Upper lobe of left lung (tissue), 4 donors: ENCODE measurements around the gene CNNM3.

Experiments used
- CTCF ChIP-seq, 6 experiments: fragments of 450-650 bp in 4 of 6; fragments of 200-600 bp in 2 of 6; sonication (generic) in 2 of 6; IDR thresholded peaks; one replicate each; pipeline ENCODE4 v1.5.1; 2016 to 2019; ENCODE audit warnings: antibody characterized with exemption in 6 of 6
- EP300 ChIP-seq, 4 donors: sonication (generic); formaldehyde crosslinking; IDR thresholded peaks; one replicate each; pipeline ENCODE4 v1.5.1; 2017; ENCODE audit warnings: antibody characterized with exemption in 4 of 4, control low read depth in 2 of 4
- POLR2A ChIP-seq, 4 donors: fragments of 450-650 bp; IDR thresholded peaks; one replicate each; pipeline ENCODE4 v1.5.1; 2016 to 2017; ENCODE audit warnings: antibody characterized with exemption in 4 of 4, mild to moderate bottlenecking in 2 of 4
- POLR2AphosphoS5 ChIP-seq, 2 donors: sonication (generic); formaldehyde crosslinking; IDR thresholded peaks; one replicate each; pipeline ENCODE4 v1.5.1; 2017; ENCODE audit warnings: antibody characterized with exemption in 2 of 2

- TF ChIP-seq EP300 (IDR thresholded peaks at IDR 0.05) (no peak), POLR2A (IDR thresholded peaks at IDR 0.05) (no peak), CTCF (IDR thresholded peaks at IDR 0.05) (no peak), POLR2AphosphoS5 (IDR thresholded peaks at IDR 0.05) (no peak)
Measured at GRCh38 chr2:96789245-96789617, 26.8 kb upstream of the CNNM3 start.
